Muscle layer of duodenum (tissue), 2 donors: ENCODE data around the gene SSBP3.
"Not testable (repeated sequence)": the region's sequence is repeated elsewhere in the genome, so short reads cannot be mapped to it uniquely, and the experiment has no call there.

Experiments used
- H3K27ac ChIP-seq: one replicate; pipeline ENCODE4 v1.7.0; 2013; ENCODE audit warnings: mild to moderate bottlenecking, low read length
- H3K27me3 ChIP-seq: one replicate; pipeline ENCODE4 v1.7.0; 2013; ENCODE audit warnings: low read depth, mild to moderate bottlenecking, control low read depth, low read length
- H3K36me3 ChIP-seq, 2 donors: one replicate each; pipeline ENCODE4 v1.7.0; 2013; ENCODE audit warnings: low read length in 2 of 2, control low read depth in 1 of 2, mild to moderate bottlenecking in 1 of 2; ENCODE audit not compliant: insufficient read depth in 2 of 2, control insufficient read depth in 1 of 2
- H3K4me1 ChIP-seq, 2 donors: one replicate each; pipeline ENCODE4 v1.7.0; 2013; ENCODE audit warnings: low read length in 2 of 2, mild to moderate bottlenecking in 2 of 2, control low read depth in 1 of 2, moderate library complexity in 1 of 2; ENCODE audit not compliant: insufficient read depth in 2 of 2, control insufficient read depth in 1 of 2
- H3K4me3 ChIP-seq, 2 donors: one replicate each; pipeline ENCODE4 v1.7.0; 2013; ENCODE audit warnings: low read length in 2 of 2, low read depth in 1 of 2, mild to moderate bottlenecking in 1 of 2
- H3K9me3 ChIP-seq, 2 donors: one replicate each; pipeline ENCODE4 v1.7.0; 2013; ENCODE audit warnings: low read length in 2 of 2, control low read depth in 1 of 2, mild to moderate bottlenecking in 1 of 2; ENCODE audit not compliant: control insufficient read depth in 1 of 2
- donor health status: healthy.

SSBP3 gene

GRCh38 chr1:54243022-54243421 is 163.2 kb downstream of the SSBP3 start:
- H3K4me3 ChIP-seq = no peak overlapping the region
- peaks cover 15 to 36% of the 10 kb centered on the region in 2 donors for H3K36me3 ChIP-seq
- H3K27ac ChIP-seq = no peak overlapping the region
- no peaks in the 10 kb centered on the region for H3K9me3 ChIP-seq
- H3K4me1 ChIP-seq = peaks cover 0 to 43% of the 10 kb centered on the region in 2 donors
- no peaks in the 10 kb centered on the region for H3K27me3 ChIP-seq

GRCh38 chr1:54241364-54241763 is 164.8 kb downstream of the SSBP3 start:
- H3K4me3 ChIP-seq = no peak overlapping the region
- no peak overlapping the region for H3K27ac ChIP-seq
- H3K36me3 ChIP-seq = peaks cover 28 to 53% of the 10 kb centered on the region in 2 donors
- peaks cover 0 to 28% of the 10 kb centered on the region in 2 donors for H3K4me1 ChIP-seq
- no peaks in the 10 kb centered on the region for H3K27me3 ChIP-seq
- H3K9me3 ChIP-seq = no peaks in the 10 kb centered on the region

GRCh38 chr1:54240741-54241335 is 165.4 kb downstream of the SSBP3 start:
- H3K4me1 ChIP-seq = peaks cover 0 to 23% of the 10 kb centered on the region in 2 donors
- H3K36me3 ChIP-seq = peaks cover 28 to 56% of the 10 kb centered on the region in 2 donors
- H3K9me3 ChIP-seq = no peaks in the 10 kb centered on the region
- H3K27ac ChIP-seq = no peak overlapping the region
- no peaks in the 10 kb centered on the region for H3K27me3 ChIP-seq
- no peak overlapping the region for H3K4me3 ChIP-seq

DNA sequence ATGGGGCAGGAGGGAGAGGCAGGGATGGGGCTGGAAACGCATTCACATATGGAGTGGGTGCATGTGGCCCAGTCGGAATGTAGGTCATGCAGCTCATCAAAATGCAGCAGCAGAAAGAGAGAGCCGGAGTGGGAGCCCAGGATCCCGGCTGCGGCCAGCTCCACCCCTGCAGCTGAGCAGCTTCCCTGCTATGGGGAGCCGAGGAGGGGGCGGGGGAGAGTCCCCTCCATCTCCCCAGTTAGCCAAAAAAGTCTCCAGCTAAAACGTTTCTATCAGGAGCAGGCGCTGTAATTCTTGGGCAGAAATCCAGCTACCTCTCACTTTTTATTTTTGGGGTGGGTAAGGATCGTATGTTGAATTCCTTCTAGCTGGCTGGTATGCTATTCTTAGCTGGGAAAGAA is 166.6 kb downstream of the SSBP3 start:
- H3K27me3 ChIP-seq = no peaks in the 10 kb centered on the region
- peaks cover 28 to 56% of the 10 kb centered on the region in 2 donors for H3K36me3 ChIP-seq
- H3K4me3 ChIP-seq = no peak overlapping the region
- peaks cover 0 to 11% of the 10 kb centered on the region in 2 donors for H3K4me1 ChIP-seq
- no peak overlapping the region for H3K27ac ChIP-seq
- no peaks in the 10 kb centered on the region for H3K9me3 ChIP-seq

- H3K4me3 ChIP-seq = no peak overlapping the region
- H3K36me3 ChIP-seq = peaks cover 28 to 56% of the 10 kb centered on the region in 2 donors
- H3K27ac ChIP-seq = no peak overlapping the region
Measured at GRCh38 chr1:54239035-54239383, 167.2 kb downstream of the SSBP3 start.

GRCh38 chr1:54238353-54239034 is 167.7 kb downstream of the SSBP3 start:
- no peak overlapping the region for H3K27ac ChIP-seq
- H3K36me3 ChIP-seq = peaks cover 26 to 54% of the 10 kb centered on the region in 2 donors
- peaks cover 0 to 7% of the 10 kb centered on the region in 2 donors for H3K4me1 ChIP-seq
- H3K9me3 ChIP-seq = no peaks in the 10 kb centered on the region
- H3K4me3 ChIP-seq = no peak overlapping the region
- no peaks in the 10 kb centered on the region for H3K27me3 ChIP-seq

More at GRCh38 chr1:54239035-54239383, 167.2 kb downstream of the SSBP3 start:
- Histone ChIP-seq H3K27me3 (no peaks in the 10 kb centered on the region), H3K9me3 (no peaks in the 10 kb centered on the region), H3K4me1 (peaks cover 0 to 7% of the 10 kb centered on the region in 2 donors)

- no peaks in the 10 kb centered on the region for H3K9me3 ChIP-seq
- H3K27ac ChIP-seq = no peak overlapping the region
- no peaks in the 10 kb centered on the region for H3K27me3 ChIP-seq
- no peak overlapping the region for H3K4me3 ChIP-seq
- H3K36me3 ChIP-seq = peaks cover 20 to 49% of the 10 kb centered on the region in 2 donors
- peaks cover 0 to 7% of the 10 kb centered on the region in 2 donors for H3K4me1 ChIP-seq
Measured at GRCh38 chr1:54237586-54237985, 168.6 kb downstream of the SSBP3 start.

DNA sequence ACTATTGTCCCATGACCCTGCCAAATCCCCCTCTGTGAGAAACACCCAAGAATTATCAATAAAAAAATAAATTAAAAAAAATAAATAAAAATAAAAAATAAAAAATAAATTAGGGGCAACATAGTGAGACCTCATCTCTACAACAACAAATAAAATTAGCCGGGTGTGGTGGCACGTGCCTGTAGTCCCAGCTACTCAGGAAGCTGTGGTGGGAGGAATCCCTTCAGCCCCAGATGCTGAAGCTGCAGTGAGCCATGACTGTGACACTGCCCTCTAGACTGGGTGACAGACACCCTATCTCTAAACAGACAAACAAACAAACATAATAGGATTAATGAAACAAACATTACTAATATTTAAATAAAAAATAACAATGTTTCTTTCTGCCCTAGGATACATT is 171.9 kb downstream of the SSBP3 start:
- Histone ChIP-seq H3K36me3 (peaks cover 20 to 29% of the 10 kb centered on the region in 2 donors), H3K4me1 (peaks cover 0 to 4% of the 10 kb centered on the region in 2 donors), H3K27me3 (no peaks in the 10 kb centered on the region), H3K27ac (no peak overlapping the region), H3K9me3 (no peaks in the 10 kb centered on the region), H3K4me3 (no peak overlapping the region)

DNA sequence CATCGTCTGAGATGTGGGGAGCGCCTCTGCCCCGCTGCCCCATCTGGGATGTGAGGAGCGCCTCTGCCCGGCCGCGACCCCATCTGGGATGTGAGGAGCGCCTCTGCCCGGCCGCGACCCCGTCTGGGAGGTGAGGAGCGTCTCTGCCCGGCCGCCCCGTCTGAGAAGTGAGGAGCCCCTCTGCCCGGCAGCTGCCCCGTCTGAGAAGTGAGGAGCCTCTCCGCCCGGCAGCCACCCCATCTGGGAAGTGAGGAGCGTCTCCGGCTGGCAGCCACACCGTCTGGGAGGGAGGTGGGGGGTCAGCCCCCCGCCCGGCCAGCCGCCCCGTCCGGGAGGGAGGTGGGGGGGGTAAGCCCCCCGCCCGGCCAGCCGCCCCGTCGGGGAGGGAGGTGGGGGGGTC is 173.0 kb downstream of the SSBP3 start:
- H3K36me3 ChIP-seq = peaks cover 16 to 22% of the 10 kb centered on the region in 2 donors
- H3K4me1 ChIP-seq = peaks cover 0 to 13% of the 10 kb centered on the region in 2 donors
- H3K4me3 ChIP-seq, H3K27me3 ChIP-seq, H3K27ac ChIP-seq, H3K9me3 ChIP-seq: not testable (repeated sequence)

DNA sequence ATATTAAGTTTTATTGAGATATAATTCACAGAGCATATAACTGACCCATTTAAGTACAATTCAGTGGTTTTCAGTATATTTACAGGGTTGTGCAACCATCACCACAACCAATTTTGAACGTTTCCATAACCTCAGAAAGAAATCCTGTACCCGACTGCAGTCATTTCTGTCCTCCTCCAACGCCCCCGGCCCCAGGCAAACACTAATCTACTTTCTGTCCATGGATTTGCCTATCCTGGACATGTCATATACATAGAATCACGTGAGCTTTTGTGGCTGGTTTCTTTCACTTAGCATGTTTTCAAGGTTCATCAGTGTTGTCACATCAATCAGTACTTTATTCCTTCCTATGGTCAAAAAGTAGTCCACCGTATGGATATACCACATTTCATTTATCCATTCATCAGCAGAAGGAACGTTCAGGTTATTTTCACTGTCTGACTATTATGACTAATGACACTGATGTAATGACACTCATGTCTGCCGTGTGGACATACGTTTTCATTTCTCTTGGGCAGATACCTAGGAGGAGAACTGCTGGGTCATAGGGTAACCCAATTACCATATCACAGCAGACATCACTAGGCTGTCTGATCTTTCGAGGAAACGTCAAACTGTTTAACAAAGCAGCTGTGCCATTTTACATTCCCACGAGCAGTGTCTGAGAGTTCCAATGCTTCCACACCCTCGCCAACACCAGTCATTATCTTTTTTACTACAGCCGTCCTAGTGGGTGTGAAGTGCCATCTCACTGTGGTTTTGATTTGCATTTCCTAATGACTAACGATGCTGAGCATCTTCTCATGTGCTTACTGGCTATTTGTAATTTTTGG is 175.5 kb downstream of the SSBP3 start:
- H3K27me3 ChIP-seq = no peaks in the 10 kb centered on the region
- H3K27ac ChIP-seq = no peak overlapping the region
- H3K4me1 ChIP-seq = peaks cover 0 to 13% of the 10 kb centered on the region in 2 donors
- no peaks in the 10 kb centered on the region for H3K9me3 ChIP-seq
- no peak overlapping the region for H3K4me3 ChIP-seq
- peaks cover 0 to 3% of the 10 kb centered on the region in 2 donors for H3K36me3 ChIP-seq

GRCh38 chr1:54229281-54229891 is 176.8 kb downstream of the SSBP3 start:
- Histone ChIP-seq H3K27me3 (no peaks in the 10 kb centered on the region), H3K27ac (peak overlapping the region; percentile 33), H3K36me3 (peaks cover 0 to 3% of the 10 kb centered on the region in 2 donors), H3K9me3 (no peaks in the 10 kb centered on the region), H3K4me3 (no peak overlapping the region), H3K4me1 (peaks cover 0 to 13% of the 10 kb centered on the region in 2 donors)
